ENCODE measurements around the gene THAP9.

Gene THAP9

GRCh38 chr4:82951196-82951595 is 50.7 kb downstream of the THAP9 start:
- no peak for TF ChIP-seq CTCF (IDR thresholded peaks at IDR 0.05; ENCODE audit: low read depth, low read length, missing control alignments)
- DNase-seq (ENCODE audit: extremely low read depth, low read depth): no peak
- H3K4me3 ChIP-seq (replicated peaks; ENCODE audit: low read depth, low read length): no peak overlapping the region

- no peak for DNase-seq (ENCODE audit: extremely low read depth, low read depth)
- TF ChIP-seq CTCF (IDR thresholded peaks at IDR 0.05; ENCODE audit: low read depth, low read length, missing control alignments): no peak
- no peak overlapping the region for H3K4me3 ChIP-seq (replicated peaks; ENCODE audit: low read depth, low read length)
These were observed 53.7 kb downstream of the THAP9 start for GRCh38 chr4:82954212-82954611.

- DNase-seq (ENCODE audit: extremely low read depth, low read depth): no peak
- no peak overlapping the region for H3K4me3 ChIP-seq (replicated peaks; ENCODE audit: low read depth, low read length)
- TF ChIP-seq CTCF (IDR thresholded peaks at IDR 0.05; ENCODE audit: low read depth, low read length, missing control alignments): no peak
These were observed 56.5 kb downstream of the THAP9 start for GRCh38 chr4:82957045-82957444.

GRCh38 chr4:82965763-82966162 is 65.2 kb downstream of the THAP9 start:
- no peak for TF ChIP-seq CTCF (IDR thresholded peaks at IDR 0.05; ENCODE audit: low read depth, low read length, missing control alignments)
- no peak for DNase-seq (ENCODE audit: extremely low read depth, low read depth)
- H3K4me3 ChIP-seq (replicated peaks; ENCODE audit: low read depth, low read length): no peak overlapping the region

GRCh38 chr4:82968972-82969371 is 68.4 kb downstream of the THAP9 start:
- no peak for TF ChIP-seq CTCF (IDR thresholded peaks at IDR 0.05; ENCODE audit: low read depth, low read length, missing control alignments)
- no peak for DNase-seq (ENCODE audit: extremely low read depth, low read depth)
- H3K4me3 ChIP-seq (replicated peaks; ENCODE audit: low read depth, low read length): no peak overlapping the region

- no peak overlapping the region for H3K4me3 ChIP-seq (replicated peaks; ENCODE audit: low read depth, low read length)
- no peak for DNase-seq (ENCODE audit: extremely low read depth, low read depth)
- no peak for TF ChIP-seq CTCF (IDR thresholded peaks at IDR 0.05; ENCODE audit: low read depth, low read length, missing control alignments)
These were observed 68.9 kb downstream of the THAP9 start for GRCh38 chr4:82969414-82969813.
